ENCODE data around the gene TUBGCP3.

- TF ChIP-seq CTCF (IDR thresholded peaks at IDR 0.05) (no peak), POLR2A (IDR thresholded peaks at IDR 0.05) (no peak)
These were observed 15.6 kb downstream of the TUBGCP3 start for GRCh38 chr13:112572366-112572765.

All from uterus (tissue), 2 donors.